Karpas-422 (cell line): ENCODE data around the gene ASCC2. TPM values are rescaled to one million over a fixed set of nuclear protein-coding genes. Genes with fewer than 3 reads are reported as not detected.

Source experiments
- DNase-seq: peaks from one replicate; pipeline ENCODE4 v3.0.0-alpha.2; 2015
- H2AFZ ChIP-seq: fragments of 200-600 bp; sonication (generic); 2 replicates; pipeline ENCODE4 v1.6.1; 2014; ENCODE audit warnings: antibody characterized with exemption, low read length, mixed read lengths
- H3K27ac ChIP-seq: fragments of 200-600 bp; sonication (generic); 2 replicates; pipeline ENCODE4 v1.5.1; 2014; ENCODE audit warnings: mild to moderate bottlenecking, low read length, moderate library complexity
- H3K27me3 ChIP-seq: fragments of 200-600 bp; sonication (generic); 2 replicates; pipeline ENCODE4 v1.6.1; 2014; ENCODE audit warnings: low read length, mixed read lengths
- H3K36me3 ChIP-seq: fragments of 200-600 bp; sonication (generic); 2 replicates; pipeline ENCODE4 v1.6.1; 2014; ENCODE audit warnings: low read length, mixed read lengths; ENCODE audit not compliant: insufficient read depth
- H3K4me1 ChIP-seq: fragments of 200-600 bp; sonication (generic); 2 replicates; pipeline ENCODE4 v1.6.1; 2014; ENCODE audit warnings: mild to moderate bottlenecking, low read length, mixed read lengths
- H3K4me2 ChIP-seq: fragments of 200-600 bp; sonication (generic); 2 replicates; pipeline ENCODE4 v1.6.1; 2014; ENCODE audit warnings: low read length, low read depth, mild to moderate bottlenecking; ENCODE audit not compliant: poor library complexity, severe bottlenecking
- H3K4me3 ChIP-seq: fragments of 200-600 bp; sonication (generic); 2 replicates; pipeline ENCODE4 v1.5.1; 2014; ENCODE audit warnings: mild to moderate bottlenecking, antibody characterized with exemption, low read length, mixed read lengths
- H3K79me2 ChIP-seq: fragments of 200-600 bp; sonication (generic); 2 replicates; pipeline ENCODE4 v1.6.1; 2014; ENCODE audit warnings: mild to moderate bottlenecking, low read length, mixed read lengths
- H3K9ac ChIP-seq: fragments of 200-600 bp; sonication (generic); 2 replicates; pipeline ENCODE4 v1.6.0; 2014; ENCODE audit warnings: low read length
- H3K9me2 ChIP-seq: fragments of 200-600 bp; sonication (generic), shearing (Covaris generic); replicated peaks from 2 replicates; pipeline ENCODE4 v1.6.0; 2014; ENCODE audit warnings: mild to moderate bottlenecking, low read length, moderate library complexity; ENCODE audit not compliant: insufficient read depth
- H3K9me3 ChIP-seq: fragments of 300-700, 200-600 bp; sonication (generic); 2 replicates; pipeline ENCODE4 v1.6.1; 2014; ENCODE audit warnings: low read length, mixed read lengths
- H4K20me1 ChIP-seq: fragments of 200-600 bp; sonication (generic); 2 replicates; pipeline ENCODE4 v1.6.1; 2014; ENCODE audit warnings: mild to moderate bottlenecking, antibody characterized with exemption, low read length, low read depth; ENCODE audit not compliant: insufficient read depth
- total RNA-seq: library from RNA; depleted of rRNA; stranded (reverse); fragments of >200 nt; shearing (Covaris generic); gene quantifications from 2 replicates; pipeline ENCODE4 v1.2.3, GENCODE V29; 2014; ENCODE audit warnings: low replicate concordance

The ASCC2 gene
- total RNA-seq, 1 experiment from 2014 or later = 29.5 TPM

DNA sequence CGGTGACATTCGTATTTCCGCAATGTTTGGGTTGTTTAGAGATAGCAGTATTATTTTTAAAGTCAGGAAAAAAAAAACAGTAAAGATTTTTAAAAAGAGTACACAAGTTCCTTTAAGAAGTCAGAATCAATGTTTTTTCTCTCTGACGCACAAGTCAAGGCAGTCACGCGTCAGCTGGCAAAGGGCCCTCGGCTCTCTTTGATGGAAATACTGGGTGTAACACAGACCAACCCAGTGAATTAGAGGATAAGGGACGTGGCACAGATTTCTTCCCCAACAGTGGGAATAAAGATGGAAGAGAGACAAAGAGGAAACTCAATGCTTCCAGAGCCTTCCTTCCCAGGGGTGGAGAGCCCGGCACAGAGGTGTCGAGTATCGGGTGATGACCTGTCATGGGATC lies 13.4 kb downstream of the ASCC2 start:
- no peaks in the 10 kb centered on the region for H3K79me2 ChIP-seq
- no peak overlapping the region for H3K9ac ChIP-seq
- H3K9me3 ChIP-seq = no peaks in the 10 kb centered on the region
- DNase-seq = no peak
- H2AFZ ChIP-seq = no peak overlapping the region
- no peaks in the 10 kb centered on the region for H3K9me2 ChIP-seq
- no peak overlapping the region for H3K4me3 ChIP-seq
- peaks cover 4% of the 10 kb centered on the region for H3K4me1 ChIP-seq
- no peak overlapping the region for H3K27ac ChIP-seq
- no peak overlapping the region for H3K4me2 ChIP-seq
- H4K20me1 ChIP-seq = no peaks in the 10 kb centered on the region
- H3K36me3 ChIP-seq = peaks cover 14% of the 10 kb centered on the region; the same call in 1 of the 2 replicates
- no peaks in the 10 kb centered on the region for H3K27me3 ChIP-seq

DNA sequence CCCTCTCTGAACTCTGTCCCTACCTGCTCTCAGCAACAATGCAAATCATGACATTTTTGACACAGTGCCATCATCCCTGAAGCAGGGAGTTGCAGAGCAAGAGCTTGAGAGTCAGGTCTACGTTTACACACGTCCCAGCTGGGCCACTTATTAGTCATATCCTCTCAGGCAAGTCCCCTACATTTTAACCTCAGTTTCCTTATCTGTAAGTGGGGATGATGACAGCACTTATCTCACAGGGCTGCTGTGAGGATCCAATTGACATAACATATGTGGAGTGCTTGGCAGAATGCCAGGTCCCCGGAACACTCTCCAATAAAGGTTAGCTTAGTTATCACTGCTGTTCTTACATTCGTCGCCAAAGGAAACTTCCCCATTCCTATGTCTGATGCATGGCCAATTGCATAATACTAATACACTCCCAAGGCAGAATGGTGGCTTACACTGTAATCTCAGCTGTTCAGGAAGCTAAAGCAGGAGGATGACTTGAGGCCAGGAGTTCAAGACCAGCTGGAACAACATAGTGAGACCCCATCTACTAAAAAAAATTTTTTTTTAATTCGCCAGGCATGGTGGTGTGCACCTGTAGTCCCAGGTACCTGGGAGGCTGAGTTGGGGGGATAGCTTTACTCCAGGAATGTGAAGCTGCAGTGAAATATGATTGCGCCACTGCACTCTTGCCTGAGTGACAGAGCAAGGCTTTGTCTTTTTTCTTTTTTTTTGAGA lies 16.6 kb downstream of the ASCC2 start:
- no peaks in the 10 kb centered on the region for H3K79me2 ChIP-seq
- H3K4me1 ChIP-seq = peaks cover 4% of the 10 kb centered on the region
- no peak overlapping the region for H3K27ac ChIP-seq
- no peaks in the 10 kb centered on the region for H3K9me2 ChIP-seq
- H3K27me3 ChIP-seq = no peaks in the 10 kb centered on the region
- H3K9ac ChIP-seq = no peak overlapping the region
- DNase-seq = peak; percentile 65
- H3K9me3 ChIP-seq = no peaks in the 10 kb centered on the region
- no peak overlapping the region for H3K4me3 ChIP-seq
- peaks cover 14% of the 10 kb centered on the region; the same call in 1 of the 2 replicates for H3K36me3 ChIP-seq
- H4K20me1 ChIP-seq = no peaks in the 10 kb centered on the region
- no peak overlapping the region for H2AFZ ChIP-seq
- H3K4me2 ChIP-seq = no peak overlapping the region

DNA sequence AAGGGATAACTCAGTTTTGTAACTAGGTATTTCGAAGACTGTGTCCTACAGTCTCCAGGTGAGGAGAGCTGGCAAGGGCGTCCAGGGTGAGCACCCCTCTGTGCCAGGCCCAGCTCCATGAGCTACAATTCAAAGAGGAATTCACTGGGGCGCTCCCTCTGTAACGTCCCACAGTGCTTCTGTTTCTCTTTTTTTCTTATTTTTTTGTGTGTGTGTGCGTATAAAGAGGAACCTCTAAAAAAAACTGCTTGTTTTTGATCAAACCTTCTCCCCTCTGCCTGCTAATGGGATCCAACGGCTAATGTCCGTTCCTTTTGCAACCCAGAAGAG lies 17.1 kb downstream of the ASCC2 start:
- H4K20me1 ChIP-seq = no peaks in the 10 kb centered on the region
- no peaks in the 10 kb centered on the region for H3K9me3 ChIP-seq
- no peaks in the 10 kb centered on the region for H3K27me3 ChIP-seq
- no peak for DNase-seq
- peaks cover 4% of the 10 kb centered on the region for H3K4me1 ChIP-seq
- H3K9me2 ChIP-seq = no peaks in the 10 kb centered on the region
- no peak overlapping the region for H3K27ac ChIP-seq
- no peak overlapping the region for H3K4me3 ChIP-seq
- H3K36me3 ChIP-seq = peaks cover 17% of the 10 kb centered on the region; the same call in 1 of the 2 replicates
- no peak overlapping the region for H3K9ac ChIP-seq
- no peak overlapping the region for H3K4me2 ChIP-seq
- H3K79me2 ChIP-seq = no peaks in the 10 kb centered on the region
- H2AFZ ChIP-seq = no peak overlapping the region

DNA sequence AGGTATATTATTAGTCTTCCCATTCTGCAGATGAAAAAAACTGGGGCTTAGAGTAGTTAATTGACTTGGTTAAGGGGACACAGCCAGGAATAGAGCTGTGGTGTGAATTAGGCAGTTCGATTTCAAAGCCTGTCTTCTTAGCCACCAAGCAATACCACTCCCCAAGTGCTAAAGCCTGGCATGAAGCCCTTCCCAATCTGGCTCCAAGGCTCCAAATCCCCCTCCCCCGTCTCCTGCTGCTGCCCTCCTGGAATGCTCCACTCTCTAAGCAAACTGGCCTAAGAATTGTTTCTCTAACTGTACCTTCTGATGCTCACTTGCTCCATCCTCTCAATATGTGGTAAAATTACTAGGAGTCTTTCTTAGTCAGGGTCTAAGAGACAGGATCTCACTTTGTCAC lies 18.6 kb downstream of the ASCC2 start:
- no peak overlapping the region for H2AFZ ChIP-seq
- no peak overlapping the region for H3K27ac ChIP-seq
- H3K36me3 ChIP-seq = peaks cover 17% of the 10 kb centered on the region; the same call in 1 of the 2 replicates
- H3K27me3 ChIP-seq = no peaks in the 10 kb centered on the region
- H3K79me2 ChIP-seq = no peaks in the 10 kb centered on the region
- H3K9me3 ChIP-seq = no peaks in the 10 kb centered on the region
- no peak overlapping the region for H3K4me3 ChIP-seq
- H3K9me2 ChIP-seq = no peaks in the 10 kb centered on the region
- H3K9ac ChIP-seq = no peak overlapping the region
- H3K4me2 ChIP-seq = no peak overlapping the region
- no peak for DNase-seq
- peaks cover 4% of the 10 kb centered on the region for H3K4me1 ChIP-seq
- H4K20me1 ChIP-seq = no peaks in the 10 kb centered on the region

DNA sequence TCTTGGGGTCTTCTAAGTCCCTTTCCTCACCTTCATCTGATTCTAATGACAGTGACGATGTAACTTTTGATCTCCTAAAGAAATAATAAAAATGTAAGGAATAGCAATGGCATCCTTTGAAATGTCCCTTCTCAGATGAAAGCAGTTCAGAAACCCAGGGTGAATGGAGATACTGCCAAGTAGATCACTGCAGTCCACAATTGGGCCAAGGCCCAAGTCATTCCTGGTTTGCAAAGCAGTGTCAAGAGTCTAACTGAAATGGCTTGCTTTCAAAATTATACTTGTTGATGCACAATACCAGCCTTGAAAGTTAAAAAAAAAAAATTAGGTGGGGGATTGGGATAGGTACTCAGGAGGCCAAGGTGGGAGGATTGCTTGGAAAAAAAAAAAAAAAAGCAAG lies 20.4 kb downstream of the ASCC2 start:
- H3K9ac ChIP-seq = no peak overlapping the region
- H2AFZ ChIP-seq = no peak overlapping the region
- H3K9me2 ChIP-seq = no peaks in the 10 kb centered on the region
- no peak overlapping the region for H3K27ac ChIP-seq
- peaks cover 17% of the 10 kb centered on the region; the same call in 1 of the 2 replicates for H3K36me3 ChIP-seq
- no peak overlapping the region for H3K4me2 ChIP-seq
- H3K27me3 ChIP-seq = no peaks in the 10 kb centered on the region
- no peaks in the 10 kb centered on the region for H3K79me2 ChIP-seq
- H3K4me1 ChIP-seq = peaks cover 4% of the 10 kb centered on the region
- no peak for DNase-seq
- H3K4me3 ChIP-seq = no peak overlapping the region
- H4K20me1 ChIP-seq = no peaks in the 10 kb centered on the region
- no peaks in the 10 kb centered on the region for H3K9me3 ChIP-seq

DNA sequence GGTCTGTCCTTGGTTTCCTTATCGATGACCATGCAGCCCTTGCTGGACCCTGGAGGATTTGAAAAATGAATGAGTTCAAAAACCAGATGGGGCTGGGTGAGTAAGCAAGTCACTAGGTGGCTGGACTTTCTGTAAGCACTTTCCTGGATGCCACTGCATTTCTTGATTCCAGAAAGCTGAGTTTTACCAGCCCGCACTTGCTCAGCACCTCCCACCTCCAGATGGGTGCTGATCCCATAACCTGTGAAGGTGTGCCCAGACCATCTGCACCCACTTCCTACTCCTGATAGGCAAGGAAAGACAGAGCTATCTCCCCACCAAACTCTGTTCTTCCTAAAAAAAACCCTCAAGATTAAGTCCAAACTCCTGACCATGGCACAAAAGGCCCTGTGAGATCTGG lies 21.1 kb downstream of the ASCC2 start:
- Histone ChIP-seq H3K27me3 (no peaks in the 10 kb centered on the region), H3K79me2 (no peaks in the 10 kb centered on the region), H2AFZ (no peak overlapping the region), H3K4me1 (peaks cover 4% of the 10 kb centered on the region), H3K4me3 (no peak overlapping the region), H3K27ac (no peak overlapping the region), H3K4me2 (no peak overlapping the region), H3K9me2 (no peaks in the 10 kb centered on the region), H3K9me3 (no peaks in the 10 kb centered on the region), H3K9ac (no peak overlapping the region), H4K20me1 (no peaks in the 10 kb centered on the region), H3K36me3 (peaks cover 19% of the 10 kb centered on the region; the same call in 1 of the 2 replicates)
- no peak for DNase-seq

DNA sequence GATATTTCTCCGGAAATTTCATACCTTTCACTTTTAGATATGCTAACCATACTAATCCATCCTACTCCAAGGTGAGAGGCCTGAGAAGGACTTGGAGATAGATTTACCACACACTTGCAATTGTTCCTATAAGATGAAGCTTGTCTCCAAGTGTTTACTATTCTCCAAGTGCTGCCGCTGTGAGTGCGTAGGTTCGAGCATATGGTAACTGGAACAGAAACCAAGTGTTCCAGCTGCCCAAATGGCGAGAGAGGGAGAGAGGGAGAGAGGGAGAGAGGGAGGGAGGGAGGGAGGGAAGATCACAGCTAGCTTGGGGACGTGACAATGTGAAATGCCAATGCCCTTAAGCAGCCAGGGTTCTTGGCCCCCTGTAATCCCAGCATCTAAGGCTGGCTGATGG lies 21.5 kb downstream of the ASCC2 start:
- Histone ChIP-seq H3K9ac (no peak overlapping the region), H3K27me3 (no peaks in the 10 kb centered on the region), H3K9me3 (no peaks in the 10 kb centered on the region), H3K79me2 (no peaks in the 10 kb centered on the region), H3K9me2 (no peaks in the 10 kb centered on the region), H4K20me1 (no peaks in the 10 kb centered on the region), H2AFZ (no peak overlapping the region), H3K27ac (no peak overlapping the region), H3K4me1 (peaks cover 4% of the 10 kb centered on the region), H3K4me3 (no peak overlapping the region), H3K36me3 (peaks cover 16% of the 10 kb centered on the region; the same call in 1 of the 2 replicates), H3K4me2 (no peak overlapping the region)
- no peak for DNase-seq

DNA sequence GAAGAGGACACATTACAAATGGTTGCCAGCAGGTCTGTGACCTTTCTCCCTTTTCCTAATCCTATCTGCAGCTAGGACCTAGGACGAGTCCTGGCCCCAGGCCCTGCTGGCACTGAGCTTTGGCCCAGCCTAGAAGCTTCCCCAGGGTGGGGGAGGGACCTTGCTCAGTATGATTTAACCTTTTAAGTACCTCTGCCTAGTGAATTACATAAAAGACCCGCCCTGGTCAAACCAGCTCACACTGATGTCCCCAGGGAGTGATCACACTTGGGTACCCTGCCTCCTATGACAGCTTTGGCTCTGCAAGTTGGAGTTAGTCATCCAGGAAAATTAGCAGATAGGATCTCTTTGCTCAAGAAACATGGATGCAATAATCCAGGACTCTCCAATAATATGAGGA lies 21.9 kb downstream of the ASCC2 start:
- Histone ChIP-seq H3K79me2 (no peaks in the 10 kb centered on the region), H3K9me3 (no peaks in the 10 kb centered on the region), H3K27me3 (no peaks in the 10 kb centered on the region), H3K9me2 (no peaks in the 10 kb centered on the region), H3K9ac (no peak overlapping the region), H3K4me1 (no peaks in the 10 kb centered on the region), H3K4me3 (no peak overlapping the region), H4K20me1 (no peaks in the 10 kb centered on the region), H3K36me3 (peaks cover 13% of the 10 kb centered on the region; the same call in 1 of the 2 replicates), H3K4me2 (no peak overlapping the region), H2AFZ (no peak overlapping the region), H3K27ac (no peak overlapping the region)
- DNase-seq = no peak
